A549 treated with CpdA at 1 μM for 4 hours (cell line): Measurements from ENCODE around the gene ILDR1. TPM values are rescaled to one million over a fixed set of nuclear protein-coding genes. Genes with fewer than 3 reads are reported as not detected.

Source experiments
- total RNA-seq: library from RNA; stranded (reverse); fragments of 200-300 nt; extraction: Qiagen RNA extraction; gene quantifications from 5 replicates; pipeline ENCODE4 v1.2.3, GENCODE V29; 2022; ENCODE audit warnings: low read depth

ILDR1 gene
- not detected in 5 replicates for total RNA-seq

DNA sequence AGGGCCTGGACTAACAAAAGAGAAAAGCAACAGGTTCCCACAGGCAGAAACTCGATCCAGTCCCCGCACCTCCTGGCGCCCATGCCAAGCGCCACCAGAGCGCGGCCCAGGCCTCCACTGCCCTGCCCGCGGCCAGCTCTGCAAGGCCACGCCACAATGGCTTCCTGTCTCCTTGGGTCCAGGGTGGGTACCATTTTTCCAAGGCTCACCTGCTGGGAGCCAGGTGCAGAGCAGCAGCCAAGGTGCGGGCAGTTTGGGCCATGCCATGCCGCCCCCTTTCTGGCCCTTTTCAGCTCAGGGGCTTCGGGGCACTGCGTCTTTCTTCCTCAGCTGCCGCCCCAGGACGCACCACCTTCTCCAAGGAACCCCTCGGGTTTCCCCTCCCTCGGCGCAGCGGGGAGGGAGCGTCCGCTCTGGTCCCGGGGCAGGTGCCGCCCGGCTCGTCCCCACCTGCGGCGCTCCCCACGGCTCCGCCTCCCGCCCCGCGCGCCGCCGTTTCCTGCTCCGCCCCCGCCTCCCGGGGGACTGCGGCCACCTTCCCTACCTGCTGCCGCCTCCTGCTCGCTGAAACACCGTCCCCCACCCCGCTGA is at the start of gene ILDR1:
Gene ILDR1 (minus strand): TSS at position 437 of the 591 bp plus-strand sequence. CDS start 170 bp downstream, at position 267.

DNA sequence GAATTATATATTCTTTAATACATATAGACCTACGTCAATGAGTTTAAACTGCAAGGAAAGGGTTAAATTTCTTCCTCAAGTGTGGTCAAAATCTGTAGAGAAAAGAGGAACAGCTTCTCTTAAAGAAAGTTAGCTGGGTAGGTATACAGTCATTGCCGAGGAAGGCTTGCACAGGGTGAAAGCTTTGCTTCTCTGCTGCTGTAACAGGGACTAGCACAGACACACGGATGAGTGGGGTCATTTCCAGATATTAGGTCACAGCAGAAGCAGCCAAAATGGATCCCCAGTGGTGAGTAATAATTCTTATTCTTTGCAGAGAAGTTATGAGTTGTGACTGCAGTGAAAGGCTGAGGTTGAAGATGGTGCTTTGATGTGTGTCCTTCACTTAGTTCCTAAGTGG is 33.2 kb upstream of the ILDR1 start, which contains the start of gene CD86:
Gene CD86 (plus strand): TSS at position 148 of the 400 bp plus-strand sequence. CDS start 128 bp downstream, at position 276.

Other genes starting within 250 kb of the ILDR1 start
- gene IQCB1, start 187.2 kb downstream of the ILDR1 start, total RNA-seq = 9.7 to 15.0 TPM (median 11.1 TPM) in 5 replicates
- gene EAF2, start 187.0 kb downstream of the ILDR1 start, total RNA-seq = 2.1 to 3.1 TPM (median 2.4 TPM) in 5 replicates
- gene SLC15A2, start 127.8 kb downstream of the ILDR1 start, total RNA-seq = 0.12 to 0.41 TPM (median 0.35 TPM) in 5 replicates
- gene CD86, start 33.1 kb upstream of the ILDR1 start, total RNA-seq = not detected in 5 replicates
- gene CASR, start 161.4 kb upstream of the ILDR1 start, total RNA-seq = not detected in 5 replicates